ENCODE data around the gene AKIP1. TPM values are rescaled to one million over a fixed set of nuclear protein-coding genes. Genes with fewer than 3 reads are reported as not detected.

AKIP1 gene
- total and polyA plus RNA-seq, 2 donors (not counting 3 experiments of a cell fraction or from before 2014, with no cell fraction given), result 21.9 to 32.4 TPM

GRCh38 chr11:8967184-8967583 lies 56.2 kb downstream of the AKIP1 start:
- intact Hi-C loops (cut with micrococcal nuclease) (loop anchor here (5.0 kb wide), 1 partner anchor 540 kb away; no protein-coding TSS in a partner anchor), dilution Hi-C loops (cut with MboI; ENCODE audit: extremely low pct_ligation_motif_present, low sequenced_read_pairs) (no loop called here)
- no peak for FAIRE-seq
- H4K20me1 ChIP-seq (replicated peaks; ENCODE audit: control insufficient read depth, extremely low read depth, insufficient read depth, low read length), result no peaks in the 10 kb centered on the region
- H3K79me2 ChIP-seq (ENCODE audit: control insufficient read depth, insufficient read depth, low read length), result peaks cover 14% of the 10 kb centered on the region
- DNase-seq (ENCODE audit: low read depth, low spot score), result no peak
- ChIA-PET CTCF (no interaction called here), POLR2A (no interaction called here)
- H3K4me2 ChIP-seq (ENCODE audit: insufficient read depth, low read length), result no peak overlapping the region
- no peaks in the 10 kb centered on the region for H3K9me1 ChIP-seq (replicated peaks; ENCODE audit: control insufficient read depth, extremely low read depth, insufficient read depth, low read length)
- H2AFZ ChIP-seq (ENCODE audit: low read depth, low read length), result no peak overlapping the region
- no peak overlapping the region for H3K9ac ChIP-seq (replicated peaks; ENCODE audit: extremely low read depth, insufficient read depth, low read length)
- peaks cover 15% of the 10 kb centered on the region for H3K4me1 ChIP-seq (ENCODE audit: control insufficient read depth, extremely low read depth, insufficient read depth, low read length)
- H3K4me3 ChIP-seq (replicated peaks in 1 of 3; ENCODE audit: insufficient read depth in 1 of 3, low read depth in 1 of 3, low read length in 3 of 3), result no peak overlapping the region
- no TSS peak for BruUV-seq (replicated peaks)
- no peaks in the 10 kb centered on the region for H3K36me3 ChIP-seq (ENCODE audit: control insufficient read depth in 2 of 2, extremely low read depth in 1 of 2, insufficient read depth in 2 of 2, low read length in 2 of 2)
- TF ChIP-seq FOS (IDR thresholded peaks at IDR 0.05; ENCODE audit: borderline replicate concordance, insufficient read depth, low read length), result no peak
- TF ChIP-seq GATA2 (IDR thresholded peaks at IDR 0.05; ENCODE audit: insufficient read depth, insufficient read length, low read depth, low read length), result no peak
- TF ChIP-seq POLR2A (IDR thresholded peaks at IDR 0.05; ENCODE audit: low read depth, low read length), result no peak
- no peak for TF ChIP-seq JUN (IDR thresholded peaks at IDR 0.05; ENCODE audit: borderline replicate concordance, insufficient read depth, insufficient read length, low read depth)
- TF ChIP-seq MYC (IDR thresholded peaks at IDR 0.05; ENCODE audit: low read depth, low read length), result no peak
- TF ChIP-seq MAX (IDR thresholded peaks at IDR 0.05; ENCODE audit: insufficient read depth, insufficient read length), result no peak
- no peak for TF ChIP-seq POLR2AphosphoS5 (IDR thresholded peaks at IDR 0.05; ENCODE audit: insufficient read depth, low read depth, low read length)
- no peak for TF ChIP-seq EZH2 (IDR thresholded peaks at IDR 0.05; ENCODE audit: borderline replicate concordance, low read depth, low read length, severe bottlenecking)
- TF ChIP-seq CTCF (IDR thresholded peaks at IDR 0.05; ENCODE audit: extremely low read depth in 1 of 2, insufficient read depth in 1 of 2, low read depth in 1 of 2, low read length in 2 of 2), result no peak
- H3K27me3 ChIP-seq (ENCODE audit: control insufficient read depth in 2 of 2, insufficient read depth in 2 of 2, low read length in 2 of 2), result no peaks in the 10 kb centered on the region
- no peak overlapping the region for H3K27ac ChIP-seq (ENCODE audit: insufficient read depth, low read depth, low read length)
- no peaks in the 10 kb centered on the region for H3K9me3 ChIP-seq (replicated peaks; ENCODE audit: control insufficient read depth, insufficient read depth, low read length)

Small RNAs within 50 kb of the gene (small RNA-seq; reads per million reads assigned to genes)
- gene RF00019 (ENCODE audit: insufficient read depth, insufficient read length, low read depth, low replicate concordance), result not detected

Other genes with a start within 250 kb of the AKIP1 start
- gene TRIM66, start 228.5 kb upstream of the AKIP1 start, total RNA-seq, result 8.6 and 11.7 TPM in 2 replicates
- 5.1 and 5.5 TPM in 2 replicates for gene TRIM66, start 228.5 kb upstream of the AKIP1 start, polyA plus RNA-seq
- gene RPL27A, start 228.4 kb upstream of the AKIP1 start, total RNA-seq, result 952 and 1,303 TPM in 2 replicates
- 1,047 and 1,363 TPM in 2 replicates for gene RPL27A, start 228.4 kb upstream of the AKIP1 start, polyA plus RNA-seq
- gene C11orf16, start 21.8 kb downstream of the AKIP1 start, total RNA-seq, result not detected in 2 replicates
- gene C11orf16, start 21.8 kb downstream of the AKIP1 start, polyA plus RNA-seq, result not detected in 2 replicates
- gene ASCL3, start 31.8 kb downstream of the AKIP1 start, total RNA-seq, result not detected in 2 replicates
- gene ASCL3, start 31.8 kb downstream of the AKIP1 start, polyA plus RNA-seq, result not detected in 2 replicates
- 27.1 and 30.2 TPM in 2 replicates for gene TMEM9B, start 53.3 kb downstream of the AKIP1 start, total RNA-seq
- gene TMEM9B, start 53.3 kb downstream of the AKIP1 start, polyA plus RNA-seq, result 23.8 and 28.2 TPM in 2 replicates
- 8.4 and 9.9 TPM in 2 replicates for gene NRIP3, start 92.8 kb downstream of the AKIP1 start, total RNA-seq
- gene NRIP3, start 92.8 kb downstream of the AKIP1 start, polyA plus RNA-seq, result 3.0 and 3.7 TPM in 2 replicates
- gene SCUBE2, start 180.4 kb downstream of the AKIP1 start, total RNA-seq, result 1.6 and 3.5 TPM in 2 replicates
- gene SCUBE2, start 180.4 kb downstream of the AKIP1 start, polyA plus RNA-seq, result 0.54 and 0.55 TPM in 2 replicates